ENCODE results near the gene SLC13A5. TPM values are rescaled to one million over a fixed set of nuclear protein-coding genes. Genes with fewer than 3 reads are reported as not detected.
A peak's percentile ranks its signal among the peaks of the same experiment; 100 is the strongest.
"Not testable (repeated sequence)": the region's sequence is repeated elsewhere in the genome, so short reads cannot be mapped to it uniquely, and the experiment has no call there.

SLC13A5 gene
- total and polyA plus RNA-seq, 4 donors: 88.4 to 399 (median 244) TPM

DNA sequence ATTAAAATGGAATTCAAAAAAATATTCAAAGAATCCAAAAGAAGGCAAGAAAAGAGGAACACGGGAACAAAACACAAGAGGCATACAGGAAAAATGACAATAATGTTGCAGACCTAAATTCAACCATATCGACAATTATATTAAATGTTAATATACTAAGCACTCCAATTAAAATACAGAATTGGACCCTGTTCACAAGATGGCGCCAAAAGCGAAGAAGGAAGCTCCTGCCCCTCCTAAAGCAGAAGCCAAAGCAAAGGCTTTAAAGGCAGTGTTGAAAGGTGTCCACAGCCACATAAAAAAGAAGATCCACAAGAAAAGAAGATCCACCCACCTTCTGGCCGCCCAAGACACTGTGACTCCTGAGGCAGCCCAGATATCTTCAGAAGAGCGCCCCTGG, 36.4 kb upstream of the SLC13A5 start:
- H3K9ac ChIP-seq (ENCODE audit: low read depth in 1 of 2, low read length in 2 of 2): no peak overlapping the region
- H3K4me1 ChIP-seq (ENCODE audit: control insufficient read depth in 4 of 4, insufficient read depth in 4 of 4, low read length in 3 of 4): peaks cover 7 to 31% (median 19%) of the 10 kb centered on the region in 4 donors
- no peak overlapping the region for H3K4me3 ChIP-seq (ENCODE audit: low read depth in 1 of 3, low read length in 3 of 3)
- TF ChIP-seq YY1 (IDR thresholded peaks at IDR 0.05) (no peak), RAD21 (IDR thresholded peaks at IDR 0.05) (peak; percentile 28 to 30), EGR1 (IDR thresholded peaks at IDR 0.05; ENCODE audit: low read depth in 2 of 2) (no peak), HNF4G (IDR thresholded peaks at IDR 0.05) (no peak), JUND (IDR thresholded peaks at IDR 0.05) (no peak)
- TF ChIP-seq, protein P1, sequence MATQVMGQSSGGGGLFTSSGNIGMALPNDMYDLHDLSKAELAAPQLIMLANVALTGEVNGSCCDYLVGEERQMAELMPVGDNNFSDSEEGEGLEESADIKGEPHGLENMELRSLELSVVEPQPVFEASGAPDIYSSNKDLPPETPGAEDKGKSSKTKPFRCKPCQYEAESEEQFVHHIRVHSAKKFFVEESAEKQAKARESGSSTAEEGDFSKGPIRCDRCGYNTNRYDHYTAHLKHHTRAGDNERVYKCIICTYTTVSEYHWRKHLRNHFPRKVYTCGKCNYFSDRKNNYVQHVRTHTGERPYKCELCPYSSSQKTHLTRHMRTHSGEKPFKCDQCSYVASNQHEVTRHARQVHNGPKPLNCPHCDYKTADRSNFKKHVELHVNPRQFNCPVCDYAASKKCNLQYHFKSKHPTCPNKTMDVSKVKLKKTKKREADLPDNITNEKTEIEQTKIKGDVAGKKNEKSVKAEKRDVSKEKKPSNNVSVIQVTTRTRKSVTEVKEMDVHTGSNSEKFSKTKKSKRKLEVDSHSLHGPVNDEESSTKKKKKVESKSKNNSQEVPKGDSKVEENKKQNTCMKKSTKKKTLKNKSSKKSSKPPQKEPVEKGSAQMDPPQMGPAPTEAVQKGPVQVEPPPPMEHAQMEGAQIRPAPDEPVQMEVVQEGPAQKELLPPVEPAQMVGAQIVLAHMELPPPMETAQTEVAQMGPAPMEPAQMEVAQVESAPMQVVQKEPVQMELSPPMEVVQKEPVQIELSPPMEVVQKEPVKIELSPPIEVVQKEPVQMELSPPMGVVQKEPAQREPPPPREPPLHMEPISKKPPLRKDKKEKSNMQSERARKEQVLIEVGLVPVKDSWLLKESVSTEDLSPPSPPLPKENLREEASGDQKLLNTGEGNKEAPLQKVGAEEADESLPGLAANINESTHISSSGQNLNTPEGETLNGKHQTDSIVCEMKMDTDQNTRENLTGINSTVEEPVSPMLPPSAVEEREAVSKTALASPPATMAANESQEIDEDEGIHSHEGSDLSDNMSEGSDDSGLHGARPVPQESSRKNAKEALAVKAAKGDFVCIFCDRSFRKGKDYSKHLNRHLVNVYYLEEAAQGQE (IDR thresholded peaks at IDR 0.05): no peak
- TF ChIP-seq, protein P2, sequence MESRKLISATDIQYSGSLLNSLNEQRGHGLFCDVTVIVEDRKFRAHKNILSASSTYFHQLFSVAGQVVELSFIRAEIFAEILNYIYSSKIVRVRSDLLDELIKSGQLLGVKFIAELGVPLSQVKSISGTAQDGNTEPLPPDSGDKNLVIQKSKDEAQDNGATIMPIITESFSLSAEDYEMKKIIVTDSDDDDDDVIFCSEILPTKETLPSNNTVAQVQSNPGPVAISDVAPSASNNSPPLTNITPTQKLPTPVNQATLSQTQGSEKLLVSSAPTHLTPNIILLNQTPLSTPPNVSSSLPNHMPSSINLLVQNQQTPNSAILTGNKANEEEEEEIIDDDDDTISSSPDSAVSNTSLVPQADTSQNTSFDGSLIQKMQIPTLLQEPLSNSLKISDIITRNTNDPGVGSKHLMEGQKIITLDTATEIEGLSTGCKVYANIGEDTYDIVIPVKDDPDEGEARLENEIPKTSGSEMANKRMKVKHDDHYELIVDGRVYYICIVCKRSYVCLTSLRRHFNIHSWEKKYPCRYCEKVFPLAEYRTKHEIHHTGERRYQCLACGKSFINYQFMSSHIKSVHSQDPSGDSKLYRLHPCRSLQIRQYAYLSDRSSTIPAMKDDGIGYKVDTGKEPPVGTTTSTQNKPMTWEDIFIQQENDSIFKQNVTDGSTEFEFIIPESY (IDR thresholded peaks at IDR 0.05): no peak
- H3K36me3 ChIP-seq (ENCODE audit: control insufficient read depth in 4 of 4, insufficient read depth in 3 of 4, low read depth in 1 of 4, low read length in 3 of 4): no peaks in the 10 kb centered on the region
- WGBS: 93% methylated on average over 6 of the region's 6 CpGs
- DNase-seq (ENCODE audit: low spot score): no peak
- H3K27ac ChIP-seq (ENCODE audit: low read depth in 1 of 2, low read length in 2 of 2): no peak overlapping the region
- H3K27me3 ChIP-seq (ENCODE audit: control insufficient read depth in 4 of 4, insufficient read depth in 4 of 4, low read length in 3 of 4): no peaks in the 10 kb centered on the region
- no peaks in the 10 kb centered on the region for H3K9me3 ChIP-seq (ENCODE audit: control insufficient read depth in 4 of 4, low read length in 3 of 4)

DNA sequence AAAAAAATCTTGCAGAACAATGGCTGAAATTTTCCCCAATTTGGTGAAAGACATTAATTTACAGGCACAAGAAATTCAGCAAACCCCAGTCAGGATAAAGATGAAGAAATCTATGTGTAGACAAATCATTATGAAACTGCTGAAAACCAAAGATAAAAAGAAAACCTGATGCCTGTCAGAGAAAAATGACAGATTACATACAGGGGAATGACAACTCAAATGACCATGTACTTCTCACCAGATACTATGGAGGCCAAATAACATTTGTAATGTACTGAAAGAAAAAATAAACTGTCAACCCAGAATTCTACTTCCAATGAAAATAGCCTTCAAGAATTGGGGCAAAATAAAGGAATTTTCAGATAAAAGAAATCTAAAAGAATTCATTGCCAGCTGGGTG, 35.4 kb upstream of the SLC13A5 start:
- TF ChIP-seq SP1 (IDR thresholded peaks at IDR 0.05) (no peak), YY1 (IDR thresholded peaks at IDR 0.05) (no peak), JUND (IDR thresholded peaks at IDR 0.05) (no peak), HNF4A (conservative IDR thresholded peaks at IDR 0.05) (no peak), FOXA2 (IDR thresholded peaks at IDR 0.05) (no peak), EGR1 (IDR thresholded peaks at IDR 0.05; ENCODE audit: low read depth in 2 of 2) (no peak), FOXA1 (IDR thresholded peaks at IDR 0.05) (no peak)
- TF ChIP-seq, protein P3, sequence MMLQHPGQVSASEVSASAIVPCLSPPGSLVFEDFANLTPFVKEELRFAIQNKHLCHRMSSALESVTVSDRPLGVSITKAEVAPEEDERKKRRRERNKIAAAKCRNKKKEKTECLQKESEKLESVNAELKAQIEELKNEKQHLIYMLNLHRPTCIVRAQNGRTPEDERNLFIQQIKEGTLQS (IDR thresholded peaks at IDR 0.05): no peak
- TF ChIP-seq, protein P2 (IDR thresholded peaks at IDR 0.05): no peak
- no peak overlapping the region for H3K4me3 ChIP-seq (ENCODE audit: low read depth in 1 of 3, low read length in 3 of 3)
- no peak for DNase-seq (ENCODE audit: low spot score)

DNA sequence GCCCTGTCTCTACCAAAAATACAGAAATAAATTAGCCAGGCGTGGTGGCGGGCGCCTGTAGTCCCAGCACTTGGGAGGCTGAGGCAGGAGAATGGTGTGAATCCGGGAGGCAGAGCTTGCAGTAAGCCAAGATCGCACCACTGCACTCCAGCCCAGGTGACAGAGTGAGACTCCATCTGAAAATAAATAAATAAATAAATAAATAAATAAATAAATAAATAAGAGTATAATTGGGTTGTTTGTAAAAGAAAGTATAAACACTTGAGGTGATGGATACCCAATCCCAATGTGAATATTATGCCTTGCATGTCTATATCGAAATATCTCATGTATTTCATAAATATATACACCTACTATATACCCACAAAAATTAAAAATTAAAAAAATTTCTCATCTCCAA, 33.5 kb upstream of the SLC13A5 start:
- 97% methylated on average over 6 of the region's 6 CpGs for WGBS
- H3K9ac ChIP-seq (ENCODE audit: low read depth in 1 of 2, low read length in 2 of 2); H3K27ac ChIP-seq (ENCODE audit: low read depth in 1 of 2, low read length in 2 of 2); H3K36me3 ChIP-seq (ENCODE audit: control insufficient read depth in 4 of 4, insufficient read depth in 3 of 4, low read depth in 1 of 4, low read length in 3 of 4); H3K27me3 ChIP-seq (ENCODE audit: control insufficient read depth in 4 of 4, insufficient read depth in 4 of 4, low read length in 3 of 4); H3K4me1 ChIP-seq (ENCODE audit: control insufficient read depth in 4 of 4, insufficient read depth in 4 of 4, low read length in 3 of 4); H3K9me3 ChIP-seq (ENCODE audit: control insufficient read depth in 4 of 4, low read length in 3 of 4); H3K4me3 ChIP-seq (ENCODE audit: low read depth in 1 of 3, low read length in 3 of 3); DNase-seq (ENCODE audit: low spot score): not testable (repeated sequence)

More for the DNA sequence above, 35.4 kb upstream of the SLC13A5 start:
- Histone ChIP-seq H3K4me1 (ENCODE audit: control insufficient read depth in 4 of 4, insufficient read depth in 4 of 4, low read length in 3 of 4) (peaks cover 7 to 28% (median 17%) of the 10 kb centered on the region in 4 donors), H3K9ac (ENCODE audit: low read depth in 1 of 2, low read length in 2 of 2) (no peak overlapping the region), H3K36me3 (ENCODE audit: control insufficient read depth in 4 of 4, insufficient read depth in 3 of 4, low read depth in 1 of 4, low read length in 3 of 4) (no peaks in the 10 kb centered on the region), H3K27me3 (ENCODE audit: control insufficient read depth in 4 of 4, insufficient read depth in 4 of 4, low read length in 3 of 4) (no peaks in the 10 kb centered on the region), H3K9me3 (ENCODE audit: control insufficient read depth in 4 of 4, low read length in 3 of 4) (no peaks in the 10 kb centered on the region), H3K27ac (ENCODE audit: low read depth in 1 of 2, low read length in 2 of 2) (no peak overlapping the region)

Data from liver (tissue), 9 donors.